Caco-2 (cell line): Measurements from ENCODE around the gene FAM171A2. TPM values are rescaled to one million over a fixed set of nuclear protein-coding genes. Genes with fewer than 3 reads are reported as not detected.
"Not testable (repeated sequence)": the region's sequence is repeated elsewhere in the genome, so short reads cannot be mapped to it uniquely, and the experiment has no call there.

Experiments used
- BruUV-seq: library from RNA; stranded (reverse); fragments of 400-500 nt; replicated peaks from 2 replicates; lab custom pipeline; 2021; lab: Mats Ljungman, UMichigan
- CTCF ChIA-PET: fragments of 300-600 bp; sonication (Branson Sonifier 250); formaldehyde crosslinking; loops from one replicate; lab custom pipeline; 2022; ENCODE audit warnings: antibody characterized with exemption; lab: Charles Lee
- POLR2A ChIA-PET: fragments of 300-600 bp; sonication (Branson Sonifier 250); formaldehyde crosslinking; loops from one replicate; lab custom pipeline; 2022; ENCODE audit warnings: antibody characterized with exemption; lab: Charles Lee
- DNase-seq, 2 experiments: peaks; one replicate each; pipeline versions ENCODE4 v3.0.0 to v3.0.0-alpha.2; 2020 to 2022
- H3K27me3 ChIP-seq: replicated peaks from 2 replicates; pipeline ENCODE4 v1.6.0; 2011; ENCODE audit warnings: low read length; ENCODE audit not compliant: control insufficient read depth, insufficient read depth
- H3K36me3 ChIP-seq: 2 replicates; pipeline ENCODE4 v1.5.1; 2011; ENCODE audit warnings: low read length; ENCODE audit not compliant: control insufficient read depth, insufficient read depth
- H3K4me1 ChIP-seq: fragments of 250-450 bp; sonication (Bioruptor Pico); 2 replicates; pipeline ENCODE4 v1.5.1; 2020; ENCODE audit warnings: mild to moderate bottlenecking
- H3K4me3 ChIP-seq: 2 replicates; pipeline ENCODE4 v1.5.1; 2011; ENCODE audit warnings: low read depth, mild to moderate bottlenecking, control low read depth, low read length
- H3K9me3 ChIP-seq: fragments of 250-450 bp; sonication (Bioruptor Pico); 2 replicates; pipeline ENCODE4 v1.5.1; 2020; ENCODE audit warnings: mild to moderate bottlenecking, moderate library complexity
- H3K27ac Mint-ChIP-seq: one replicate; pipeline ENCODE4 v1.8.0; 2022; ENCODE audit warnings: mixed read lengths; ENCODE audit not compliant: unreplicated experiment
- H3K27me3 Mint-ChIP-seq: one replicate; pipeline ENCODE4 v1.8.0; 2022; ENCODE audit warnings: mixed read lengths; ENCODE audit not compliant: insufficient read depth, unreplicated experiment
- H3K36me3 Mint-ChIP-seq: one replicate; pipeline ENCODE4 v1.8.0; 2022; ENCODE audit warnings: mild to moderate bottlenecking, mixed read lengths; ENCODE audit not compliant: insufficient read depth, unreplicated experiment
- H3K4me1 Mint-ChIP-seq: one replicate; pipeline ENCODE4 v1.8.0; 2022; ENCODE audit warnings: low read depth, mixed read lengths; ENCODE audit not compliant: unreplicated experiment
- H3K4me3 Mint-ChIP-seq: one replicate; pipeline ENCODE4 v1.8.0; 2022; ENCODE audit warnings: mild to moderate bottlenecking, moderate library complexity, mixed read lengths; ENCODE audit not compliant: unreplicated experiment
- H3K9me3 Mint-ChIP-seq: one replicate; pipeline ENCODE4 v1.8.0; 2022; ENCODE audit warnings: mixed read lengths; ENCODE audit not compliant: unreplicated experiment
- CTCF ChIP-seq, 2 experiments: fragments of 200-600 bp in 1 of 2; IDR thresholded peaks; 1 replicate in 1 of 2; 2 replicates in 1 of 2; pipeline versions ENCODE4 v1.5.1 to v1.8.0; 2011 to 2022; ENCODE audit warnings: antibody characterized with exemption in 1 of 2, control low read depth in 1 of 2, inconsistent platforms in 1 of 2, low read depth in 1 of 2, low read length in 1 of 2, mild to moderate bottlenecking in 1 of 2, moderate library complexity in 1 of 2; ENCODE audit not compliant: insufficient read depth in 1 of 2, severe bottlenecking in 1 of 2, unreplicated experiment in 1 of 2
- intact Hi-C: fragments of 100-400 bp; cut with micrococcal nuclease; formaldehyde crosslinking; loops from one replicate; pipeline ENCODE4 v1.10.0; 2022; ENCODE audit not compliant: unreplicated experiment
- total RNA-seq: library from RNA; stranded (reverse); gene quantifications from 2 replicates; pipeline ENCODE4 v1.2.3, GENCODE V29; 2022

The FAM171A2 gene
- total RNA-seq, 1 experiment from 2014 or later, result 3.6 TPM

GRCh38 chr17:44374306-44375195, 10.9 kb upstream of the FAM171A2 start:
- Histone ChIP-seq H3K36me3 (no peaks in the 10 kb centered on the region), H3K27me3 (no peaks in the 10 kb centered on the region), H3K4me1 (no peaks in the 10 kb centered on the region), H3K9me3 (no peaks in the 10 kb centered on the region), H3K4me3 (no peak overlapping the region)
- no peak for TF ChIP-seq CTCF (IDR thresholded peaks at IDR 0.05; ENCODE audit: insufficient read depth in 1 of 2, low read depth in 1 of 2, low read length in 1 of 2, severe bottlenecking in 1 of 2, unreplicated experiment in 1 of 2)
- no peak overlapping the region for H3K27ac Mint-ChIP-seq
- no TSS peak for BruUV-seq
- no peaks in the 10 kb centered on the region for H3K9me3 Mint-ChIP-seq
- intact Hi-C loops, result no loop called here
- no peak overlapping the region for H3K4me3 Mint-ChIP-seq
- no peaks in the 10 kb centered on the region for H3K4me1 Mint-ChIP-seq
- peaks cover 4% of the 10 kb centered on the region for H3K27me3 Mint-ChIP-seq
- H3K36me3 Mint-ChIP-seq, result no peaks in the 10 kb centered on the region
- no peak for DNase-seq
- CTCF ChIA-PET, result no interaction called here
- POLR2A ChIA-PET, result no interaction called here

GRCh38 chr17:44372036-44372435, 8.4 kb upstream of the FAM171A2 start:
- intact Hi-C loops, result no loop called here
- ChIA-PET CTCF (interaction anchor here (1.0 to 1.6 kb wide), 2 partner anchors 9 to 13 kb away, joined by 4 to 5 read pairs; partner anchors contain the start of gene FAM171A2), POLR2A (interaction anchor here (0.5 kb wide), 1 partner anchor 361 kb away, joined by 4 read pairs; no protein-coding TSS in a partner anchor)
- no peak for TF ChIP-seq CTCF (IDR thresholded peaks at IDR 0.05; ENCODE audit: insufficient read depth in 1 of 2, low read depth in 1 of 2, low read length in 1 of 2, severe bottlenecking in 1 of 2, unreplicated experiment in 1 of 2)
- Mint-ChIP-seq H3K9me3 (no peaks in the 10 kb centered on the region), H3K4me1 (no peaks in the 10 kb centered on the region), H3K27ac (no peak overlapping the region), H3K4me3 (no peak overlapping the region), H3K36me3 (no peaks in the 10 kb centered on the region), H3K27me3 (peaks cover 3% of the 10 kb centered on the region)
- BruUV-seq, result no TSS peak
- Histone ChIP-seq H3K4me3 (no peak overlapping the region), H3K9me3 (no peaks in the 10 kb centered on the region), H3K27me3 (no peaks in the 10 kb centered on the region), H3K4me1 (no peaks in the 10 kb centered on the region), H3K36me3 (no peaks in the 10 kb centered on the region)
- no peak for DNase-seq

- H3K27me3 Mint-ChIP-seq, POLR2A ChIA-PET, H3K36me3 Mint-ChIP-seq, H3K4me3 Mint-ChIP-seq, H3K4me3 ChIP-seq, intact Hi-C loops, H3K27me3 ChIP-seq, H3K36me3 ChIP-seq, H3K9me3 ChIP-seq, BruUV-seq, H3K4me1 Mint-ChIP-seq, H3K9me3 Mint-ChIP-seq, H3K4me1 ChIP-seq, DNase-seq, H3K27ac Mint-ChIP-seq: not testable (repeated sequence)
- CTCF ChIA-PET, result interaction anchor here (0.6 to 1.5 kb wide), 3 partner anchors 16 to 246 kb away, joined by 3 to 7 read pairs (median 5); partner anchors contain the start of gene HDAC5
Observed at GRCh38 chr17:44369414-44370023, 5.9 kb upstream of the FAM171A2 start.

GRCh38 chr17:44368391-44369243, 5.0 kb upstream of the FAM171A2 start:
- H3K4me3 Mint-ChIP-seq, POLR2A ChIA-PET, H3K9me3 Mint-ChIP-seq, H3K4me1 Mint-ChIP-seq, H3K4me1 ChIP-seq, H3K27me3 Mint-ChIP-seq, H3K27ac Mint-ChIP-seq, intact Hi-C loops, H3K4me3 ChIP-seq, DNase-seq, BruUV-seq, H3K9me3 ChIP-seq, H3K27me3 ChIP-seq, H3K36me3 Mint-ChIP-seq, H3K36me3 ChIP-seq: not testable (repeated sequence)
- CTCF ChIA-PET, result interaction anchor here (0.6 to 1.5 kb wide), 2 partner anchors 17 to 245 kb away, joined by 3 to 7 read pairs; partner anchors contain the start of gene HDAC5
